ENCODE data around the gene ROBO1.

DNA sequence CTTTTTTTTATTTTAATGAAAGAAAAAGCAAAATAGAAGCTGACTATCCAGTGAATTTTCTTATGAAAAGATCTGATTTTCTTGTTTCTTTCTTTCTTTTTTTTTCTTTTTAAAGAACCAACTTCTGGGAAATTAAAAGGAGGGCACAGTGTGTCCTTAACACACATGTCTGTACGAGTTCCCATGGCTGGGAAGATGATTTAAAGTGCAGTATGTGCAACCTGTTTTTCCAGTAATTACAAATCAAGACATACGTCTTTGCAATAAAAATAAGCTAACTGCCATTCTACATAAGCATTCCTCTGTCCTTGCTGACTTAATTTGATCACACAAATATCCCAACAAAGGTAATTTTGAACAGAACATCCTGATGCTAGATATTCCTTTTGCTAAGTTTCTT lies 416.1 kb downstream of the ROBO1 start:
- TF ChIP-seq, protein P1, sequence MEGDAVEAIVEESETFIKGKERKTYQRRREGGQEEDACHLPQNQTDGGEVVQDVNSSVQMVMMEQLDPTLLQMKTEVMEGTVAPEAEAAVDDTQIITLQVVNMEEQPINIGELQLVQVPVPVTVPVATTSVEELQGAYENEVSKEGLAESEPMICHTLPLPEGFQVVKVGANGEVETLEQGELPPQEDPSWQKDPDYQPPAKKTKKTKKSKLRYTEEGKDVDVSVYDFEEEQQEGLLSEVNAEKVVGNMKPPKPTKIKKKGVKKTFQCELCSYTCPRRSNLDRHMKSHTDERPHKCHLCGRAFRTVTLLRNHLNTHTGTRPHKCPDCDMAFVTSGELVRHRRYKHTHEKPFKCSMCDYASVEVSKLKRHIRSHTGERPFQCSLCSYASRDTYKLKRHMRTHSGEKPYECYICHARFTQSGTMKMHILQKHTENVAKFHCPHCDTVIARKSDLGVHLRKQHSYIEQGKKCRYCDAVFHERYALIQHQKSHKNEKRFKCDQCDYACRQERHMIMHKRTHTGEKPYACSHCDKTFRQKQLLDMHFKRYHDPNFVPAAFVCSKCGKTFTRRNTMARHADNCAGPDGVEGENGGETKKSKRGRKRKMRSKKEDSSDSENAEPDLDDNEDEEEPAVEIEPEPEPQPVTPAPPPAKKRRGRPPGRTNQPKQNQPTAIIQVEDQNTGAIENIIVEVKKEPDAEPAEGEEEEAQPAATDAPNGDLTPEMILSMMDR (conservative IDR thresholded peaks at IDR 0.05): no peak
- TF ChIP-seq ZFX (IDR thresholded peaks at IDR 0.05): no peak
